Adrenal gland (tissue), 5 donors: Measurements from ENCODE around the gene ANKRD30A.

Experiments
- POLR2A ChIP-seq, 2 donors: fragments of 450-650 bp; IDR thresholded peaks; one replicate each; pipeline ENCODE4 v1.6.1; 2017; ENCODE audit warnings: antibody characterized with exemption in 2 of 2, mild to moderate bottlenecking in 2 of 2, moderate library complexity in 1 of 2
- TF ChIP-seq, protein P1 (sequence below), 6 experiments: fragments of 450-650 bp in 4 of 6; fragments of 200-600 bp in 2 of 6; sonication (generic) in 1 of 6; IDR thresholded peaks; 1 replicate in 5 of 6; 2 replicates in 1 of 6; pipeline versions ENCODE4 v1.5.1 to v1.8.0; 2016 to 2021; ENCODE audit warnings: antibody characterized with exemption in 6 of 6, mild to moderate bottlenecking in 2 of 6, moderate library complexity in 1 of 6
- donor health status: DM: no; HTN: no; CAD: no.

DNA sequence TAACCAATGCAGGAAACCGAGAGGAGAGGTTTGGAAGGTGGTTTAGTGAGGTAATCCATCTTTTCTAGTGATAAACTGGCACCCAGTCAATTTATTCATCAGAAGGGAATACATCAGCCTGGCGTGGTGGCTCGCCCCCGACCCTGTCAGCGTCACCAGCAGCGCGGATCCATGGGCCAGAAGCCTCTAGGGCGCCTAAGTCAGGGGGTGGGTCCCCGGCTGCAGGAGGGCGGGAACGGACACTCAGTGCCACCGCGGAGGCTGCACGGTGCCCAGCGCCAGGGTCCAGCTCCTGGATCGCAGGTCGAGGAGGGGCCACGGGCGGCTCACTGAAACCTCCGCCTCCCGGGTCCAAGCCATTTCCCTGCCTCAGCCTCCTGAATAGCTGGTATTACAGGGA lies 866 bp upstream of the ANKRD30A start:
- TF ChIP-seq, protein P1, sequence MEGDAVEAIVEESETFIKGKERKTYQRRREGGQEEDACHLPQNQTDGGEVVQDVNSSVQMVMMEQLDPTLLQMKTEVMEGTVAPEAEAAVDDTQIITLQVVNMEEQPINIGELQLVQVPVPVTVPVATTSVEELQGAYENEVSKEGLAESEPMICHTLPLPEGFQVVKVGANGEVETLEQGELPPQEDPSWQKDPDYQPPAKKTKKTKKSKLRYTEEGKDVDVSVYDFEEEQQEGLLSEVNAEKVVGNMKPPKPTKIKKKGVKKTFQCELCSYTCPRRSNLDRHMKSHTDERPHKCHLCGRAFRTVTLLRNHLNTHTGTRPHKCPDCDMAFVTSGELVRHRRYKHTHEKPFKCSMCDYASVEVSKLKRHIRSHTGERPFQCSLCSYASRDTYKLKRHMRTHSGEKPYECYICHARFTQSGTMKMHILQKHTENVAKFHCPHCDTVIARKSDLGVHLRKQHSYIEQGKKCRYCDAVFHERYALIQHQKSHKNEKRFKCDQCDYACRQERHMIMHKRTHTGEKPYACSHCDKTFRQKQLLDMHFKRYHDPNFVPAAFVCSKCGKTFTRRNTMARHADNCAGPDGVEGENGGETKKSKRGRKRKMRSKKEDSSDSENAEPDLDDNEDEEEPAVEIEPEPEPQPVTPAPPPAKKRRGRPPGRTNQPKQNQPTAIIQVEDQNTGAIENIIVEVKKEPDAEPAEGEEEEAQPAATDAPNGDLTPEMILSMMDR (IDR thresholded peaks at IDR 0.05): no peak
- TF ChIP-seq POLR2A (IDR thresholded peaks at IDR 0.05): no peak
